HG03571 (cell line): ENCODE results near the gene HOXD11.

Experiments used
- ATAC-seq: cut with Tn5 transposase; IDR thresholded peaks from one replicate; pipeline ENCODE4 v1.9.1; 2021; ENCODE audit not compliant: unreplicated experiment

HOXD11 gene

DNA sequence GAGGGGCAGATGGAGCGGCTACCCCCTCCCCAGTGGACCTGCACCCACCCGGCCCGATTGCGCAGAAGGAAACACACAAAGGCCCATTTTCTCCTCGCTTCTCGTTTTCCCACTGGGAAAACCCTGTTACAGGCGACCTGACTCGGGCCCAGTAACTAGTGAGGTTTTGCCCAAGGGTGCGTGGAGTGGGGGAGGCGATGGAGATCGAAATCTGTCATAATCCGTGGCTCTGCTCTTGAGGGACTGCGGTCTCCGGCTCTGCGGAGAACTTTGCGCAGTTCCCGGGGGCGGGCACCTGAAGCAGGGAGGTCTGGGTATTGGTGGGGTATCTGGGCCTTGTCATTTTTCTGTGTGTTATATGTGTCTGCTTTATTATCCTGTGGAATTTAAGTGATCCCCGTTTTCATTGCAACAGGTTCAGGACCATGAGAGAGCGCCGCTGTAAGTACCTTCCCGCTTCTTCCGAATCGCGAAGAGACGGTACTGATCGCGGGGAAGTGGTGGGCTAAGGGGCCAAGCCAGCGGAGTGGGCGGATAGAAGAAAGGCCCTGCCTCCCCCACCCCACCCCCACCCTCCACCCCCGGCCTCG is 40.2 kb downstream of the HOXD11 start:
- no peak for ATAC-seq

DNA sequence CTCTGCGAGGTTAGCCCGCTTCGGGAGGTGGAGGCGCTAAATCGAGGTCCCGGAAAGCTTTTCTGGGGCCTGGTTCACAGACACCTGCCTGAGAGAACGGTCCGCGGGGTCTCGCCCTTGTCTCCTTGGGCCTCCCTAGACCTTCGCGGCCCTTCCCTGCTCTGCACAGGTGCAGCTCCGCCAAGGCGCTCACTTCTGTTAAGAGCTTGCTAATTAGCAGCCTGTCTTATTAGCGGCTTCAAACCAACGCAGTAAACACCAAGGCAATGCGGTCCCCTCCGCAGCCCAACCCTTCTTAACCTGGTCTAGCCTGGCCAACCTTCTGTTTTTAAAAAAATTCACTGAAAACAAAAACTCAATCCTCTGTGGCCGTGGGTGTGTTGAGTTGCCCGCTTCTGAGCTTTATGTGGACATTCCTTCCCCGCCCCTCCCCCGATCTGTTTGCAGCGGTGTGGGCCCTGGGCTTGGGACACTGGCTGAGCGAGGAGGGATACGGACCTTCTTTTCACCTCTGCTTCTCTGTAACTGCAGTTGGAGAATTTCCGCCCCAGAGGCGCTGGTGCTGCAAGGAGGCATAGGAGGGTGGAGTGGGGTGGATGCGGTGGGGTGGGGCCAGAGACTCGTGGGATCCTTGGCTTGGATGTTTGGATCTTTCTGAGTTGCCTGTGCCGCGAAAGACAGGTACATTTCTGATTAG is 40.9 kb downstream of the HOXD11 start:
- ATAC-seq: no peak

DNA sequence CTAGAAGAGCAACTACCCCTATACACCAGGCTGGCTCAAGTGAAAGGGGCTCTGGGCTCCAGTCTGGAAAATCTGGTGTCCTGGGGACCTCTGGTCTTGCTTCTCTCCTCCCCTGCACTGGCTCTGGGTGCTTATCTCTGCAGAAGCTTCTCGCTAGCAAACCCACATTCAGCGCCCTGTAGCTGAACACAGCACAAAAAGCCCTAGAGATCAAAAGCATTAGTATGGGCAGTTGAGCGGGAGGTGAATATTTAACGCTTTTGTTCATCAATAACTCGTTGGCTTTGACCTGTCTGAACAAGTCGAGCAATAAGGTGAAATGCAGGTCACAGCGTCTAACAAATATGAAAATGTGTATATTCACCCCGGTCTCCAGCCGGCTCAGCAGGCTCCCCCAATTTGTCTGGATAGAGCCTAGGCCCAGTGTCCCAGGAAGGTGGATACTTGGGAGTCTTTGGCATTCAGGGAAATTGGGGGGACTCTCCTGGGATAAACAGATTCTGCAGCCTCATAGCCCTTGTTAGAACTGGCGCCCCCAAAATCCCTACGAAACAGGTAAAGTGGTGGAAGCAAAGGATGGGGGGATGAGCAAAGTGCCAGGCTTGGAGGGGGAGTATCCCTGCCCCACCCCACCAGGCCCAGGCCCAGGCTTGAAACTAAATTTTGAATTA is 41.8 kb downstream of the HOXD11 start:
- no peak for ATAC-seq

DNA sequence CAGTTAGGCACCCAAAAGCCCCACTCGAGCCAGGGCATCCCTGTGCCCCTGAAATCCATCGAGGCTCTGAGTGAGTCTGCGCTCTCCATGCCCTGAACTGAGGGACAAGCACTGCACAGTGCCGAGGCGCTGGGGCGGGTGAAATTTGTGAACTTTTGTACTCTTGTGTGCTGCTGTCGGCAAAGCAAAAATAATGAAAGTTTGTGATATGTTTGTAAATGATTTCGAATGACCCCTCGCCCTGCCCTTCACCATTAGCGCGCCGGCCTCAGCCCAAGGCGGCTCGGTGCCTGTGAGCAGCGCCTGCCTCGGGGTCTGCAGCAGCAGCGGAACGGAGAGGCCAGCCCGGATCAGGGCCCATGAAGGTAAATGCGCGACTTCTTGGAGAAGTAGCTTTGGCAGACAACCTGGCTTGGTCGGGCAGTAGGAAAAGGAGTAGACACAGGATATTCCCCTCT is 42.4 kb downstream of the HOXD11 start:
- ATAC-seq: no peak

DNA sequence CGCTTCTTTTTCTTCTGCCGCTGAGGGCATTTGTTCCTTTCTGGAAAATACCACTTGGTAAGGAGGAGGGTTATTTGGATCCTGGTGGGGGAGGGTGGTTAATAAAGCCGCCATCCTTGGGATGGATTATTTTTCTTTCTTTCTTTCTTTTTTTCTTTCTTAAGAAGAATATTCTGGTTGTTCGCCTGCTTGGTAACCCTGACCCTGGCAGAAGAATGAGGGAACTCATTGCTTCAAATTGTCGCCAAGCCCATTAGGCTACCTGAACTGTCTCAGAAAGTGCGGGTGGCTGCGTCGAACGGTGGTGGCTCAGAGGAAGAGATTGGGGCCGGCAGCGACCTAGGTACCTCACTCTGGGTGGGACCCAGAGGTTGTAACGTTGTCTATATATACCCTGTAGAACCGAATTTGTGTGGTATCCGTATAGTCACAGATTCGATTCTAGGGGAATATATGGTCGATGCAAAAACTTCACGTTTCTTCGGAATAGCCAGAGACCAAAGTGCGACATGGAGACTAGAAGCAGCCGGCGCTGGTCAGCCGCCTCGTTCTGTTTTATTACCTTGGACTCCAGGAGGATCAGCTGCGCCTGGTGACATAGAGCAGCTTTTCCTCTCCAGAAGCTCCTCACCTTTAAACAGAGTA is 43.0 kb downstream of the HOXD11 start:
- no peak for ATAC-seq

DNA sequence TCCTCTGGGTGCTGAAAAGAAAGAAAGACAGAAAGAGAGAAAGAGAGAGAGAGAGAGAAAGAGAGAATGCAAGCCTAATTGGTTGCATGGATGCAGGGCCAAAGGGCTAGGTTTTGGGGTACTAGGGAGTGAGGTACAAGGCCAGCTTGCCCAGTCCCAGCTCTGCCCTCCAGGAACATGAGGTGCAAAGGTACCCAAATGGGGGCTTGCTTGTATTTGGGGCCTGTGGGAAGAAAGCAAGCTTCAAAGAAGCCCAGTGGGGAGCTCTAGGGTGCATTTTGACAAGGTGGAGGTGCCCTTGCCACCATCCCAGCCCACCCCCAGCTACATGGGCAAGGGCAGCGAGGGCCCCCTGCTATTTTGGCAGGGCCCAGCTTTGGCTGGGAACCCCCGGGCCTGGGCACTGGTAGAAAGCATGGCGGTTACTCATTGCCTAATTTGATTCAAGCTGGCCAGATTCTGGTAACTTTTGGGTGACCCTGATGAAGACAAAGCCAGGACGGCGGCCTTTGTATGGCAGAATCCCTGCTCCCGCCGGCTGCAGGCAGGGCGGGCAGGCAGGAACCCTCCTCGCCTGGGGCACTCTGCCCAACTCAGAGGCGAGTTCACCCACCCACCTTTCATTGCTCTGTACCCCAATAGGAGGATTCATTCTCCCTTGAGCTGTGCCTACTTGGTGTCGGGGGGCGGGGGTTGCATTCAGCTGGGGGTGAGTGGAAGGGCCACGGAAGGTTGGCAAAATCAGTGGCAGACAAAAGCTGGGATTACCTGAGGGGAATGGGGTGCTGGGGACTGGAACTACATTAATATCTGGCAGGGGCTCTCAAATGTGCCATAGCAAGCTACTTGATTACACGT is 43.7 kb downstream of the HOXD11 start:
- ATAC-seq: no peak

DNA sequence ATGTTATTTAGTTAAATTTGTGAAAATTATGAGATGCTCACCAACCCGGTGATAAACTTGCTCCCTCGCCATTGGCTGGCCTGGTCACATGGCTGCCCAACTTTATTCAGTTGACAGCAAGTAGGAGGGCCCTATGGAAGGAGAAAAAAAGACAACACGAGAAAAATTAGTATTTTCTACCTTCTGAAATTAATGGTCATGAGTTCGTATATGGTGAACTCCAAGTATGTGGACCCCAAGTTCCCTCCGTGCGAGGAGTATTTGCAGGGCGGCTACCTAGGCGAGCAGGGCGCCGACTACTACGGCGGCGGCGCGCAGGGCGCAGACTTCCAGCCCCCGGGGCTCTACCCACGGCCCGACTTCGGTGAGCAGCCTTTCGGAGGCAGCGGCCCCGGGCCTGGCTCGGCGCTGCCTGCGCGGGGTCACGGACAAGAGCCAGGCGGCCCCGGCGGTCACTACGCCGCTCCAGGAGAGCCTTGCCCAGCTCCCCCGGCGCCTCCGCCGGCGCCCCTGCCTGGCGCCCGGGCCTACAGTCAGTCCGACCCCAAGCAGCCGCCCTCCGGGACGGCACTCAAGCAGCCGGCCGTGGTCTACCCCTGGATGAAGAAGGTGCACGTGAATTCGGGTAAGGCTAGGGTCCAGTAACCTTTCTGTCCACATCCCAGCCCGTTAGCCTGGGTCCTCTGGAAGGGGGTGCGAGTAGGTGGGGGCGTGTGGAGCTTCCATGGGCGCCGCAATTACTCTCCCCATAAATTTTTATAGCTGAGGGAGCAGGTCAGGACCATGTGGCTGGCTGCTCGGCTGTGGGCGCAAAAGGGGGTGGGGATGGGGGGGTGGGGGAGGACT is 44.6 kb downstream of the HOXD11 start, which contains the start of gene HOXD4:
HOXD4 (plus strand) TSS at position 109 of the 846 bp plus-strand sequence; CDS start at position 193, 84 bp downstream.
- ATAC-seq: no peak

DNA sequence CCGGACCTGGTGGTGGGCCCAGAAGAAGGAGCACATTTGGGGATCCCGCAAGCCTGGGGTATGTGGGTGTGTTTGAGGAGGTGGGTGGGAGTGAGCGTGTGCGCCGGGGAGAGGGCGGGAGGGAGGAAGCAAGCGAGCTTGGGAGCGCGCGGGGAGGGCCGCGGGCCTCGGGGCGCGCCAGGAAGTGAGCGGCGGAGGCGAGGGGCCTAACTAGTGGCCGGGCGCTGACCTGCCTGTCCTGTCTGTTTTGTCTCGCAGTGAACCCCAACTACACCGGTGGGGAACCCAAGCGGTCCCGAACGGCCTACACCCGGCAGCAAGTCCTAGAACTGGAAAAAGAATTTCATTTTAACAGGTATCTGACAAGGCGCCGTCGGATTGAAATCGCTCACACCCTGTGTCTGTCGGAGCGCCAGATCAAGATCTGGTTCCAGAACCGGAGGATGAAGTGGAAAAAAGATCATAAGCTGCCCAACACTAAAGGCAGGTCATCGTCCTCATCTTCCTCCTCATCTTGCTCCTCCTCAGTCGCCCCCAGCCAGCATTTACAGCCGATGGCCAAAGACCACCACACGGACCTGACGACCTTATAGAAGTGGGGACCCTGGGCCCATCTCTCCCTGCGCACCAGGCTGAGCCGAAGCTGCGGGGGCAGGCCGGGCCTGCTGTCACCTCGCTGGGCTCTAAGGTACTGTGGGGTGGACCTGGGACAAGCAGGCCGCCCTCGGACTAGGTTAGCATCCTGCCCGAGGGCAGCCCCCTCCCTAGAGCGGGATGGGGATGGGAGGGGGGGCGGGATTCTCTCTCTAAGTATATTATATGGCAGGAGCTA is 45.5 kb downstream of the HOXD11 start:
- no peak for ATAC-seq

DNA sequence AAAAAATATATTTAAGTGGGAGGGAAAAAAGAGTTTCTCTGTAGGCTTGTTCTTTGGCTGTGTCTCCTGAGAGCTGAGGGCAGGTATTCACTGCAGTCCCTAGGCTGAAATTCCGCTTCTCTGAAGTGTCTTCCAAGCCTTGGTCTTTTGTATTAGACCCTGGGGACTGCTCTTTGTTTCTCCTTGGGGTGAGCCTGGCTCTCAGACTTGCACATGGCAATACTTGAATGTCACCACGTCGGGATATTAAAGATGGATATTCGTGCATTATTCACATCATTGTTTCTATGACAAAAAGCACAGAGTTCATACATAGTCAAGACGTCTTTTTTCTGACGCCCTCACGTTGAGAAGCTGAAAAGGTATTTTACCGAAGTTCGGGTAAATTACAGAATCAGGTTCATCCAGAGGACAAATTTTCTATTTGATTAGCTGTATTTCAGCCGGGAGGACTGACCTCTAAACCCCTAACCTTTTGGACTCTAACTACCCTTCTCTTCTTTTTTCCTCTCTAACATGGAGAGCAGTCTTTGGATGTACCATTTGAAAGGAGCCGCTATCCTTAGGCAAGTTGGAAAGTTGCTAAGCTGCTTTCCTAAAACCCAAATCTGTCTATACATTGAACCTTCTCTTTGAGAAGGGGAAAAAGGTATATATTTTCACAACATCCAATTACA is 47.6 kb downstream of the HOXD11 start:
- no peak for ATAC-seq

DNA sequence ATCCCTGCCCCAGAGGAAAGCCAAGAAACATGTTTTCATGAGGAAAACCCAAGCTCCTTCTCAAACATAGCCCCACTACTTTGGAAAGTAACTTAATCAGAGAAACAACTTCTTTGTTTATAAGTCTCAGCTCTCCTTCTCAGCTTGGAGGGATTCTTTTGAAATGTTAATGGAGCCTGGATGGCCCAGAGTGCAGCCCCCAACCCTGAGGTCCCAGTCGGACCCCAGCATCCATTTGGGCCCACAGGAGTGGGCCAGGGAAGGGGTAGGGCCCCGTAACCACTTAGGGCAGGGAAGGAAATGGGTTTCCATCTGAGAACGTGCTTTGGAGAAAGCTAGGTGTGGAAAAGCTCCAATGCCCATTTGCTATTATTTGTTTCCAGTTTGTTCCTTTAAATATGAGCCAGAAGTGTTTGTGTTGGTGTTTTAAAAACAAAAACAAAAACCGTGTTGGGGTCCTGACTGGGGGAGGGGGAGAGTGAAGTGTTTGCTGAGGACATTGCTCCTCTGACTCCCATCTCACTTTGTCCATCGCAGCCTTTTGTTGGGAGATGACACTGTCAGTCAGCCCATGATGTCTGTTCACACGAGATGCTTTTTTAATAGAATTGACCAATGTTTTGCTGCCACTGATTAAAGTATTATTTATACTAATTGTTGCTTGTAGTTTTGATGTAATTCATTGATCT is 48.4 kb downstream of the HOXD11 start:
- ATAC-seq: no peak

DNA sequence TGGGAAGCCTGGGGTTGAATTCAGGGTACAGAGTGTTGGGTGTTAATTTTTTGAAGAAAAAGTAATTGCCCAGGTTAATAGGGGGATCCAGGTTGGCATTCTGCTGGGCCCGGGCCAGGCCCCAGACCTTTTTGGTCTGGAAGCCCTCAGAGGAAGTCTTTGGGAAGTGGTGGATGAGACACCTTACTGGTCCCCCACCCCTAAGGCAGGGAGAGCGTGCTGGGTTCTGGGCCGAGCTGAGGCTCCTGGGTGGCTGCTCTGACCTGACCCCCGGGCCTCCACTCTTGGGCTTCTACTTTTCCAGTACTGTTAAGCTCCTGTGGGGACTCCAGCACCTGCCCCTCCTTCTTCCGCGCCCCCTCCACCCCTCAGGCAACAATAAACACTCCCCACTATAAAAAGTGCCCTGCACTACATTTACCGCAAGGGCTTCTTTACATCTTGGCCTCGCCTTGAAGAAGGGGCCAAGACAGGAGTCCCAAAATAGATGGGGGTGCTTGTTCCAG is 49.3 kb downstream of the HOXD11 start:
- no peak for ATAC-seq

DNA sequence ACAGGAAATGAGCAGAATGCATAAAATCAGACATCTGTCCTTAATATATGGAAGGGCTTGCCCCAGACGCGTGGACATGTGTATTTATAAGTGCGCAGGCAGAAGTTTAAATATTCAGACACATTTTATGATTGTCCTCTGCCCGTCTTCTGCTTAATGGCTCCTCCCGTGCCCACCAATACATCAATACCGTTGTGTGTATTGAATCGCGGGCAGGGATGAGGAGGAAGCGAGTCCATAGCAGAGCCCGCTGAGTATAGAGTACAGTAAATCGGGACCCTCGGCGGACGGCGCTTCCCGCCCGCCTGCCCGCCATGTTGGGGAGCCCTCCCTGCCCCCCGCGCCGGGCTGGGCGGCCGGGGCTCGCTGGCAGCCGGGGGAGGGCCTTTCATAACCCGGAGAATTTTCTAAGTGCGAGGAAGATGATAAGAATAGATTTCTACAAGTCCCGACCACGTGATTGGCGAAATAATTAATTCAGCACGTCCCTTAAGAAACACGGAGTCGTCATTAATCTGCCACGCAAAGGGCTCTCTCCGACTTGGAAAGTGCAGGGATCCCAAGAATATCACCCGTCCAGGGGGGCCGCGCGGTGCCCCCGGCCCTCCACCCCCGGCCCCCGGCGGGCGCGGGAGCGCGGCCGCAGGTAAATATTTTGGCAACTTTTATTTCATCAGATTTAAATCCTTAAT is 49.9 kb downstream of the HOXD11 start, which contains the start of gene HOXD3:
HOXD3 (plus strand) TSS at position 501 of the 692 bp plus-strand sequence. CDS start 11,808 bp downstream, outside the sequence.
- ATAC-seq: no peak

DNA sequence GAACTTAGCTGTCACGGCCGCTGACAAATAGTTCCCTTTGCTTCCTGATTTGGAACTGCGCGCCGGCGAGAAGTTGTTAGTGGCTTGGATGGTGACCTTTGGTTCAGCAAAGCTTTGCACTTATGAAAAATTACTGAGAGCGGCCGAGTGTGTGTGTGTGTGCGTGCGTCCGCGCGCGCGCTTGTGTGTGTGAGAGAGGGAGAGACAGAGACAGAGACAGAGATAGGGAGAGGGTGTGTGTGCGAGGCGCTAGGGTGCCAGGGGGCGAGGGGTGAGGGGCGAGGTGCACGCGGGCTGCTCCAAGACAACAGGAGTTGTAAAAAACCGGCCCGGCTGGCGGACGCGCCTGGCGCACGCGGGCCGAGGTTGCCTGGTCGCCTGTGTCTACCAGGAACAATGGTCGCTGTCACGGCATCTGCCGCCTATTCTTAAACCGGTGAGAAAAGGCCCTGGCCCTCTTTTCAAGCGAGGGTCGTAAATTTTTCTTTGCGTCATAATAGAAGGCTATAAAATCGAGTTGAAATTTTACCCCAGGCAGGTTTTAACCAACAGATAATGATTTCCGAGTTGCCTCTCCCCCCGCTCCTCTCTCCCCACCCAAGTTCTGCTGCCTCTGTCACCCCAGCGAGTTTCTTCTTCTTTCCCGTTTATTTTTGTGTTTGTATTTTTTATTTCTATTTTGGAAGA is 50.6 kb downstream of the HOXD11 start:
- ATAC-seq: no peak

DNA sequence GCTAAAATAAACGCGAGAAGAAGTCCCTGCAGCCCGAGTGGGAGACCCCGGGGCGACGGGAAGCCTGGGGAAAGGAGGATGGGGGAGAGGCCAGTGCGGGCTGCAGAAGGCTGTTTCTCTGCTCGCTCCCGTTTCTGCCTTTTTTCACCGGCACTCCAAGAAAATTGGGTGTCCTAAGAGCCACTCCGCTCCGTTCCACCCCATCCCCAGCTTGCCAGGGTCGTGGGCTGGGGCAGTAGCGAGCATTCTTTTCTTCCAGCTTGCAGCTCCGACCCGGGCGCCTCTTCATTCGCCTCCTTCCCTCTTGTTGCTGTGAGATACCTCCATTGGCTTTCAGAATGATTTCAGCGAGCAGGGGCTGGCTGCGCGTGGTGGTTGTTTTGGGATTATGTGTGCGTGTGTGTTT is 51.1 kb downstream of the HOXD11 start:
- no peak for ATAC-seq

DNA sequence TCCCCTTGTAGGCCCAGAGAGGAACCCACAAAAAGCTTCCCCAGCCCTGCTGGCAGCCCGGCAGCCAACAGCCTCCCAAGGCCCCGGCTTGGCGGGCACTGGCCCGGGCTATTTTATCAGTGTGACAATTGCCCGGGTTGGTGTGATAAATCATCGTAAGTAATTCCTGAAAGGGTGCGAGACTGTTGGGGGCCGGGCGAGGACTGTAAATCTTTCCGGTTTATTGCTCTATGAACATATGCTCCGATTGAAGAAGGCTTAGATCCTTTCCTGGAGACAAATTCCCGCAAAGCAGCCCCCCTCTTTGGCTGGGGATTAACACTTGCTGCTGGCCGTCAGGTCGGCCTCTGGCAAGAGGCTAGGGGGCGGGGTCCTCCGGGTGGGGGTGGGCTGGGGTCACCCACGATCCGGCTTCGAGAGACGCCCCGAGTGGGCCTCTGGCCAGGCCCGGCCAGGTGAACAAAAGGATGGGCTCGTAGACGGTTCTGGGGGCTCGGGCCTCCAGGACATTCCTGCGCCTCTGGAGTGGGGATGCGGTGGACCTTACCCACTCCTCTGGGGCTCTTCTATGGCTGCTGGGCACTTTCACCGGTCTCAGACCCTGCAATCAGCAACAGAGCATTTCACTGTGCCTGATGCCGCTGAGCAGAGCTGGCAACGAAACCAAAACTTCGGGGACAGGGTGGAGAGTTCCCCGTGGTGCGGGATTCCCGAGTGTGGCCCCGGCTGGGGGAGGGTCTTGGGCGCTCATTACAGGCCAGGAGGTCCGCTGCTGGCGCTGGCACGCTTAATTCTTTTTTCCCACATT is 52.0 kb downstream of the HOXD11 start:
- no peak for ATAC-seq
